Stimulated activated effector memory CD8-positive, alpha-beta T cell treated with anti-CD3 and anti-CD28 coated beads, Interleukin-12 subunit alpha, Interleukin-12 subunit beta, amount 100 ng/mL, for 72 hours (primary cell): ENCODE measurements around the gene SNRPD2.
A peak's percentile ranks its signal among the peaks of the same experiment; 100 is the strongest.

Experiments used
- ATAC-seq: fragments of 150-1000 bp; cut with Tn5 transposase; 2 replicates; pipeline ENCODE4 v1.10.0; 2021
- DNase-seq, 2 donors: peaks; one replicate each; pipeline ENCODE4 v3.0.0; 2021 to 2022; ENCODE audit warnings: low spot score in 2 of 2
- H3K27ac Mint-ChIP-seq: one replicate; pipeline ENCODE4 v1.8.0; 2022; ENCODE audit warnings: mild to moderate bottlenecking, mixed read lengths
- H3K36me3 Mint-ChIP-seq: one replicate; pipeline ENCODE4 v1.8.0; 2022; ENCODE audit warnings: mild to moderate bottlenecking, mixed read lengths
- H3K4me1 Mint-ChIP-seq: one replicate; pipeline ENCODE4 v1.8.0; 2022; ENCODE audit warnings: mixed read lengths
- H3K4me3 Mint-ChIP-seq: one replicate; pipeline ENCODE4 v1.8.0; 2022; ENCODE audit warnings: mild to moderate bottlenecking, mixed read lengths
- H3K9me3 Mint-ChIP-seq: one replicate; pipeline ENCODE4 v1.8.0; 2022; ENCODE audit warnings: mixed read lengths

The SNRPD2 gene

DNA sequence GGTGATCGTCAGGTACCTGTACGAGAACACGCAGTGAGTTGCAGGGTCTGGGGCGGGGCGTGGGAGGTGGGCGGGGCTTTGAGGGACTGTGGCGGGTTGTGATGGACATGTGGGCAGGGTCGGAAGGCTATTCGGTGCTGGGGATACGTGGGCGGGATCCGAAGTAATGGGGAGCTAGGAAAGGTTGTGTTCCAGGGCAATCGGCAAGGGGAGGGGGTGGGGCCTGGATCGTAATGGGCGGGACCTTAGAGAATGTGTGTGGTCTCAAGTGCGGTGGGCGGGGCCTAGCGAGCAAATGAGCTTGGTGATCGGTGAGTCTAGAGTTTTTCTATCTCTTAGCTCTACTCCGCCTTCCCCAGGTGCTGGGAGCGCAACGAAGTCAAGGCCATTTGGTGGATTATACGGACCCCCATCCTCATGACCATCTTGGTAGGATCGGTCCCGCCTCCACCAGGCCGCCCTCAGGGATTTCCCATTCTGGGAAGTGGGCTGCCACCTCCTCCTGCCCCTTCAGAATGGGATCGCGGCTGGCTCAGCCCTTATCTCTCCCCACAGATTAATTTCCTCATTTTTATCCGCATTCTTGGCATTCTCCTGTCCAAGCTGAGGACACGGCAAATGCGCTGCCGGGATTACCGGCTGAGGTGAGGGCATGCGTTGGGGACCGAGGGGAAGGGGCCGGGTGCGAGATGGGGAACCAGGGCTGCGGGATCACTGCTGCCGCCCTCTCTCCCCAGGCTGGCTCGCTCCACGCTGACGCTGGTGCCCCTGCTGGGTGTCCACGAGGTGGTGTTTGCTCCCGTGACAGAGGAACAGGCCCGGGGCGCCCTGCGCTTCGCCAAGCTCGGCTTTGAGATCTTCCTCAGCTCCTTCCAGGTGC lies 14.2 kb downstream of the SNRPD2 start:
- DNase-seq: peak; percentile 50 to 82
- ATAC-seq: peak; percentile 62
- peak overlapping the region; percentile 68 for H3K4me3 Mint-ChIP-seq
- H3K9me3 Mint-ChIP-seq: no peaks in the 10 kb centered on the region
- peaks cover 28% of the 10 kb centered on the region for H3K4me1 Mint-ChIP-seq
- H3K36me3 Mint-ChIP-seq: peaks cover 29% of the 10 kb centered on the region
- H3K27ac Mint-ChIP-seq: no peak overlapping the region

GRCh38 chr19:45676851-45677263 lies 14.9 kb downstream of the SNRPD2 start:
- ATAC-seq: peak; percentile 61
- H3K4me1 Mint-ChIP-seq: peaks cover 23% of the 10 kb centered on the region
- peak; percentile 24 to 74 for DNase-seq
- peak overlapping the region; percentile 68 for H3K4me3 Mint-ChIP-seq
- H3K27ac Mint-ChIP-seq: no peak overlapping the region
- H3K36me3 Mint-ChIP-seq: peaks cover 24% of the 10 kb centered on the region
- H3K9me3 Mint-ChIP-seq: no peaks in the 10 kb centered on the region

DNA sequence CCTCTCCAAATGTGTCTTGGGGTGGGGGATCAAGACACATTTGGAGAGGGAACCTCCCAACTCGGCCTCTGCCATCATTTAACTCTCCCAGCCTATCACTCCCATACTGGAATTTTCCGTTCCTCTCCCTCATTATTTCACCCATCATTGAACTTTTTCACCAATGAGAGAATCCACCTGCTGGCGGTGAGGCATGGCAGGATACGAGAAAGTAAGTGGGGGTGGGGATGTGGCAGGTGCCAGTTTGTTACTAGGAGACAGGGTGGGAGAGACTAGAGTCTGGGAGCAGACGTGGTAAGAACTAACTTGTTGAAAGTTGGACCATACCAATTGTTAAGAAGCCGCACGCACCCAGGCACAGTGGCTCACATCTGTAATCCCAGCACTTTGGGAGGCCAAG lies 16.8 kb downstream of the SNRPD2 start:
- H3K4me3 Mint-ChIP-seq: no peak overlapping the region
- peaks cover 21% of the 10 kb centered on the region for H3K36me3 Mint-ChIP-seq
- no peak for ATAC-seq
- no peak overlapping the region for H3K27ac Mint-ChIP-seq
- no peak for DNase-seq
- no peaks in the 10 kb centered on the region for H3K9me3 Mint-ChIP-seq
- H3K4me1 Mint-ChIP-seq: peaks cover 32% of the 10 kb centered on the region

DNA sequence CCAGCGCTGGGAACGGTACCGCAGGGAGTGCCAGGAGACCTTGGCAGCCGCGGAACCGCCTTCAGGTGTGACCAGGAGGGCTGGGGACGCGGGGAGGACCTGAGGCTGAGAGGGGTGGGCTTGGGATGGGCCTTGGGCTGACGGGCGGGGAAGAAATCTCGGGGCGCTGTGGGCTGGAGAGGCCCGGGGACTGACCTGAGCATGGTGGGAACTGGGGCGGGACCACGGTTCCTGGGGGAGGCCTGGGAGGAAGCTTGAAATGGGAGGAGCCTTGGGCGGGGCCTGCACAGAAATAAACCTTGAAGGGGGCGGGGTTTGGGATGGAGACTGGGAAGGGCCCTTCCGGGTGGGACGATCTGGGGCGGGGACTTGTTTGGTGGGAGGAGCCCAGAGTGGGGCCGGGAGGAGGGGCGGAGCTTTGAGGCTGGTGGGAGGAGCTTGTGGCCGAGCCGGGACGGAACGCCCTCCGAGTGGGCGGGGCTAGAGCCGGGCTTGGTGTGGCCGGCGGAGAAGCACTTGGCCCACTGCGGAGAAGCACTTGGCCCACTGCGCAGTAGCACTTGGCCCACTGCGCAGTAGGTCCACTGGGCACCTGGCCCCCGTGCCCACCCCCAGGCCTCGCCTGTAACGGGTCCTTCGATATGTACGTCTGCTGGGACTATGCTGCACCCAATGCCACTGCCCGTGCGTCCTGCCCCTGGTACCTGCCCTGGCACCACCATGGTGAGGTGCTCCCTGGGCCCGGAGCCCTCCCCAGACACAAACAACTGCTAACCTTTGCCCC lies 20.9 kb downstream of the SNRPD2 start:
- Mint-ChIP-seq H3K4me1 (peaks cover 41% of the 10 kb centered on the region), H3K4me3 (peak overlapping the region; percentile 89), H3K36me3 (peaks cover 25% of the 10 kb centered on the region), H3K27ac (no peak overlapping the region), H3K9me3 (no peaks in the 10 kb centered on the region)
- ATAC-seq (peak; percentile 3), DNase-seq (peak; percentile 77 to 91)

DNA sequence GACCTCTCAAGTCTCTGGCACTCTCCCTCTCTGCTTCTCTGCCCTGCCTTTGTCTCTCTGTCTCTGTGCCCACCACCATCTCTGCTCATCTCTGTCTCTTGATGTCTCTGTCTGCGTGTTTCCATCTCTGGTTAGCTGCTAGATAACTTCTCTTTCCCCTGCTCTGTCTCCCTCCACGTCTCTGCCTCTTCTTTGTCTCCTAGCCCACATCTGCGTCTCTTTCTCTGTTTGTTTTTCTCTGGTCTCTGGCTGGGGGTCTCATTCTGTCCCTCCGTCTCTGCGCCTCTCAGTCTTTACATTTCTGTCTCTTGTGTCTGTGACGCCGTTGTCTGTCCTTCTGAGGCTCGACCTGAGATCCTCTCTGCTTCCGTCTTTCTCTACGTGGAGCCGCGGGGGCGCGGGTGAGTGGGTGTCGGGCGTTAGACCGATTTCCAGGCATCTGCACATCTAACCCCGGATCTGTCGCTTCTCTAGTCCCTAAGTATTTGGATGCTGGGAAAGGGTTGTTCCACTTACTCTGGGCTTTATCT lies 23.3 kb downstream of the SNRPD2 start:
- Mint-ChIP-seq H3K36me3 (peaks cover 14% of the 10 kb centered on the region), H3K4me3 (peak overlapping the region; percentile 89), H3K27ac (peak overlapping the region; percentile 94), H3K4me1 (peaks cover 53% of the 10 kb centered on the region), H3K9me3 (no peaks in the 10 kb centered on the region)
- DNase-seq: peak; percentile 38 to 74
- ATAC-seq: no peak

DNA sequence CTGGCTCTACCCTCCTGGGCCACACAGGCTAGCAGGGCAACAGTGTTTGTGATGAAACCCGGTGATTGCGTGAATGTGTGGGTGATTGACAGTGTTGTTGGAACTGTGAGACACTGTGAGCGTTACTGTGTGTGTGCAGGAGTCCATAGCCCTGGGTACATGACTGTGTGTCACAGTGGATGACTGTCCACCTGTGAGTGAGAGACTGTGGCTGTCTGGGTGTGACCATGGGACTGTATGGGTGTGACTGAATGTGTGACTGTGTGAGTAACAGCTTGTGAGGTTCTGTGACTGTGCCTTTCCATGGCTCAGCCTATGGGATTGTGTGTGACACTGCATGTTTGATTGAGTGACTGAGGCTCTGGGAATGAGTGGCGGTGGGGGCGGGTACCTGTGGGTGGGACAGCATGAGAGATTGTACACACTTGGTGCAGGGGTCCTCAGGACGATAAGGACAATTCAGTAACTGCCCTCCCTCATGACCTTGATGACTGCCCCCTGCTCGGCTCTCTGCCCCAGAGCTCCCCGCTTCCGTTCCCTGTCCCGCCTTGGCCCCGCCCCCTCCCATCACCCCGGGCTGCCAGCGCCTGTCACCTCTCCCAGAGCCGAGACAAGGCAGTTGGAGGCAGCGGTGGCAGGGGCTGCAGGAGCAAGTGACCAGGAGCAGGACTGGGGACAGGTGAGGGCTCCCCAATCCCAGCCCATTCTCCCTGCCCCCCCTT lies 24.0 kb downstream of the SNRPD2 start, which contains the start of gene GIPR:
GIPR (plus strand) TSS at position 602 of the 722 bp plus-strand sequence. CDS start 1,300 bp downstream, outside the sequence.
- peak within 1 kb of the TSS; percentile 89 for H3K4me3 Mint-ChIP-seq
- H3K27ac Mint-ChIP-seq: peak within 1 kb of the TSS; percentile 94
- H3K9me3 Mint-ChIP-seq: no peaks in the 10 kb centered on the region
- DNase-seq (peak; percentile 47 to 82), ATAC-seq (peak; percentile 97)
- peaks cover 8% of the 10 kb centered on the region for H3K36me3 Mint-ChIP-seq
- H3K4me1 Mint-ChIP-seq: peaks cover 53% of the 10 kb centered on the region

GRCh38 chr19:45664575-45664974 lies 27.2 kb downstream of the SNRPD2 start:
- Mint-ChIP-seq H3K4me3 (no peak overlapping the region), H3K4me1 (peaks cover 36% of the 10 kb centered on the region), H3K9me3 (no peaks in the 10 kb centered on the region), H3K27ac (peak overlapping the region; percentile 7), H3K36me3 (peaks cover 5% of the 10 kb centered on the region)
- ATAC-seq (no peak), DNase-seq (no peak)

- peaks cover 5% of the 10 kb centered on the region for H3K36me3 Mint-ChIP-seq
- no peak for ATAC-seq
- H3K27ac Mint-ChIP-seq: peak overlapping the region; percentile 7
- H3K4me3 Mint-ChIP-seq: no peak overlapping the region
- no peaks in the 10 kb centered on the region for H3K9me3 Mint-ChIP-seq
- peaks cover 29% of the 10 kb centered on the region for H3K4me1 Mint-ChIP-seq
- no peak for DNase-seq
These were observed 28.0 kb downstream of the SNRPD2 start for GRCh38 chr19:45663800-45664199.

DNA sequence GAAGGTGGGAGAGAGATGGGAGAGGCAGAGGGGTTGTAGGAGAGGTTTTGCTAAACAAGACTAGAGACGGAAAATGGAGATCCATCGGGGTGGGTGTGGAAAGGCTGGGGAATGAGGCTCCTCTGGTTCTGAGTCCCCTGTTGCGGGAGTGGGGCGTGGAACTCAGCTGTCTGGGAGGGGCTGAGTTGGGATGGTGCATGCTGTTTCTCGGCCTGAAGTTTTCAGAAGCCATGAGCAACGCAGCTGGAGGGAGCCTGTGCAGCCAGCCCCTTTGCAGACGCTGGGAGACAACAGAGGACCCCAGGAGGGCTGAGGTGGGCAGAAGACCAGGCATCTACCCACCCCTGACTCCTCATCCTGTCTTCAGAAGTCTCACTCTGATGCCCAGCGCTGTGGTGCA lies 31.1 kb downstream of the SNRPD2 start:
- H3K4me3 Mint-ChIP-seq: no peak overlapping the region
- H3K9me3 Mint-ChIP-seq: no peaks in the 10 kb centered on the region
- DNase-seq: no peak
- peaks cover 12% of the 10 kb centered on the region for H3K4me1 Mint-ChIP-seq
- H3K36me3 Mint-ChIP-seq: no peaks in the 10 kb centered on the region
- no peak overlapping the region for H3K27ac Mint-ChIP-seq
- no peak for ATAC-seq

DNA sequence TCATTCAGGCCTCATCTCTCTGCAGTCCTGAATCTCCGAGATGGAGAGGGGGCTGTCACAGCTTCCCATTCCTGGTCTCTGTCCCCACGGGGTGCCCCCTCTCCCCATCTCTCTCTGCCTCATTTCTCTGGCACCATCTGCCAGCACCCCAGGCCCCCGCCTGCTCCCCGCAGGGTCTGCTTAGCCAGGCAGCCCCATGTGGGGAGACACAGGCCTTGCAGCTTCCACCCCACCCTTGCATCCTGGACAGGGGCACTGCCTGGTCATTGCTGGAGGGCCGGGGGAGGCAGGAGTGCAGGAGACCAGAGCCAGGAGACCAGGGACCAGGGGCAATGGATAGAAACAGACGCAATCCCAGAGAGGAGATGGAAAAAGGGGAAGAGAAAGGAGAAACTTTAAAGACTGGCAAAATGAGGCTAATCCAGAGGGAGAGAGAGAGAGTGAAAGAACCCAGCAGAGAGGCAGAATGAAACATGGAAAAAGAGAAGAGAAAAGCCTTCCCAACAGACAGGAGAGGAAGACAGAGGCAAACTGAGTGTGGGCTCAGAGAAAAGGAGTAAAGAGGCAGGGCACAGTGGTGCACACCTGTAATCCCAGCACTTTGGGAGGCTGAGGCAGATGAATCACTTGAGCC lies 32.5 kb downstream of the SNRPD2 start:
- Mint-ChIP-seq H3K4me3 (no peak overlapping the region), H3K4me1 (peaks cover 4% of the 10 kb centered on the region), H3K36me3 (no peaks in the 10 kb centered on the region), H3K27ac (peak overlapping the region; percentile 2), H3K9me3 (no peaks in the 10 kb centered on the region)
- no peak for DNase-seq
- no peak for ATAC-seq

DNA sequence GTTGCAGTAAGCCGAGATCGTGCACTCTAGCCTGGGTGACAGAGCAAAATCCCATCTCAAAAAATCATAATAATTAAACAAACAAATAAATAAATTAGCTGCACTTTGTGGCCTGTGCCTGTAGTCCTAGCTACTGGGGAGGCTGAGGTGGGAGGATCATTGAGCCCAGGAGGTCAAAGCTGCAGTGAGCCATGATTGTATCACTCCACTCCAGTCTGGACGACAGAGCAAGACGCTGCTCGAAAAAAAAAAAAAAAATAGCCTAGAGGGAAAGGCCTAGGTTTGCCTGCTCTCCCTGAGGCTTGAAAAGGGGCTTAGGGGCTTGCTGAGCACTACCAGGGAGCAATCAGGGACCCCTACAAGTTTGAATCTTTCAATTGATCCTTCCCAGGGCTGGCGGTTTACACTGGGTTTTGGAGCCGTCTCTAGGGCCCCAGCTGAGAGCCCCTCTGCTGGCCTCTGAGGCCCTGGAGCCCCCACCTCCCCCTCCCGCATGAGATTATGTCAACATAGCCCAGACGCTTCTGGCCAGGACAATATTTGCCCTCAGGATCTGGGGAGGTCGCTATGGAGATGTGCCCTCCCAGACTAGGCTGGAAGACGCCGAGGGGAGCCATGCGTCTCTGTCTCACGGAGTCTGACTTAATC lies 34.1 kb downstream of the SNRPD2 start:
- Mint-ChIP-seq H3K4me3 (no peak overlapping the region), H3K27ac (no peak overlapping the region), H3K4me1 (no peaks in the 10 kb centered on the region), H3K9me3 (no peaks in the 10 kb centered on the region), H3K36me3 (no peaks in the 10 kb centered on the region)
- ATAC-seq (no peak), DNase-seq (no peak)

DNA sequence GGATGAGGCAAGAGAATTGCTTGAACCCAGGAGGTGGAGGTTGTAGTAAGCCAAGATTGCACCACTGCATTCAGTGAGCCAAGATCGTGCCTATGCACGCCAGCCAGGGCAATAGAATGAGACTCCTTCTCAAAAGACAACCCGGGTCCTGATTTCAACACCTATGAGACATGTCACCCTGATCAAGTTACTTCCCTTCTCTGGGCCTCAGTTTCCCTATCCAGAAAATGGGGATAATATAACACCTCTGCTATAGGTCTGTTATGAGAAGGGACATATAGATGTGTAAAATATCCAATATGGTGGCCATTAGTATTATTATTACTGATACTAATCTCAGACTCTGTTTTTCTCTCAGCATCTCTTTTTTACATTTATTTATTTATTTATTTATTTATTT lies 36.7 kb downstream of the SNRPD2 start:
- Mint-ChIP-seq H3K27ac (no peak overlapping the region), H3K36me3 (no peaks in the 10 kb centered on the region), H3K4me3 (no peak overlapping the region), H3K9me3 (no peaks in the 10 kb centered on the region), H3K4me1 (no peaks in the 10 kb centered on the region)
- ATAC-seq: no peak
- DNase-seq: no peak

GRCh38 chr19:45653634-45654033 lies 38.1 kb downstream of the SNRPD2 start:
- H3K4me1 Mint-ChIP-seq: no peaks in the 10 kb centered on the region
- no peaks in the 10 kb centered on the region for H3K36me3 Mint-ChIP-seq
- DNase-seq (no peak), ATAC-seq (no peak)
- H3K27ac Mint-ChIP-seq: no peak overlapping the region
- H3K4me3 Mint-ChIP-seq: no peak overlapping the region
- no peaks in the 10 kb centered on the region for H3K9me3 Mint-ChIP-seq

DNA sequence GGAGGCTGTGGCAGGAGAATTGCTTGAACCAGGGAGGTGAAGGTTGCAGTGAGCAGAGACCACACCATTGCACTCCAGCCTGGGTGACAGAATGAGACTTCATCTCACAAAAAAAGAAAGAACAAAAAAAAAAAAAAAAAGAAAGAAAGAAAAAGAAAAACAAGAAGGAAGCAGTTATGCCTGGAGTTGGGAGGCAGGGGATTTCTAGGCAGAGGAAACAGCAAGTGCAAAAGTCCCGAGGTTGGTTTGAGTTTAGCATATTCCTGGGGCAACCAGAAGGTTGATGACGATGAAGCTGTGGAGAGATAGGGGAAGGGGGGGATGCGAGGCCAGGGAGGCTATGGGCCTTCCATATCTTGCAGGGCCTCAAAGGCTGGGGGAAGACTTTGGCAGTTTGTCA lies 41.0 kb downstream of the SNRPD2 start:
- ATAC-seq (no peak), DNase-seq (no peak)
- Mint-ChIP-seq H3K4me1 (peaks cover 9% of the 10 kb centered on the region), H3K36me3 (peaks cover 6% of the 10 kb centered on the region), H3K9me3 (no peaks in the 10 kb centered on the region), H3K27ac (no peak overlapping the region), H3K4me3 (no peak overlapping the region)
